Esophagus squamous epithelium (tissue), 4 donors: ENCODE data around the gene ZEB1.

Source experiments
- POLR2A ChIP-seq, 4 donors: fragments of 450-650 bp; IDR thresholded peaks; one replicate each; pipeline ENCODE4 v1.6.1; 2017; ENCODE audit warnings: antibody characterized with exemption in 4 of 4, mild to moderate bottlenecking in 4 of 4, moderate library complexity in 3 of 4
- TF ChIP-seq, protein P1 (sequence below), 6 experiments: fragments of 450-650 bp in 4 of 6; fragments of 200-600 bp in 2 of 6; sonication (generic) in 2 of 6; IDR thresholded peaks; one replicate each; pipeline ENCODE4 v1.5.1; 2016 to 2019; ENCODE audit warnings: antibody characterized with exemption in 6 of 6, mild to moderate bottlenecking in 4 of 6, moderate library complexity in 4 of 6

- TF ChIP-seq, protein P1, sequence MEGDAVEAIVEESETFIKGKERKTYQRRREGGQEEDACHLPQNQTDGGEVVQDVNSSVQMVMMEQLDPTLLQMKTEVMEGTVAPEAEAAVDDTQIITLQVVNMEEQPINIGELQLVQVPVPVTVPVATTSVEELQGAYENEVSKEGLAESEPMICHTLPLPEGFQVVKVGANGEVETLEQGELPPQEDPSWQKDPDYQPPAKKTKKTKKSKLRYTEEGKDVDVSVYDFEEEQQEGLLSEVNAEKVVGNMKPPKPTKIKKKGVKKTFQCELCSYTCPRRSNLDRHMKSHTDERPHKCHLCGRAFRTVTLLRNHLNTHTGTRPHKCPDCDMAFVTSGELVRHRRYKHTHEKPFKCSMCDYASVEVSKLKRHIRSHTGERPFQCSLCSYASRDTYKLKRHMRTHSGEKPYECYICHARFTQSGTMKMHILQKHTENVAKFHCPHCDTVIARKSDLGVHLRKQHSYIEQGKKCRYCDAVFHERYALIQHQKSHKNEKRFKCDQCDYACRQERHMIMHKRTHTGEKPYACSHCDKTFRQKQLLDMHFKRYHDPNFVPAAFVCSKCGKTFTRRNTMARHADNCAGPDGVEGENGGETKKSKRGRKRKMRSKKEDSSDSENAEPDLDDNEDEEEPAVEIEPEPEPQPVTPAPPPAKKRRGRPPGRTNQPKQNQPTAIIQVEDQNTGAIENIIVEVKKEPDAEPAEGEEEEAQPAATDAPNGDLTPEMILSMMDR (IDR thresholded peaks at IDR 0.05) = no peak
- TF ChIP-seq POLR2A (IDR thresholded peaks at IDR 0.05) = no peak
These were observed 99.5 kb downstream of the ZEB1 start for GRCh38 chr10:31418481-31418880.
